IMR-90 (cell line): ENCODE data around the gene STOM. TPM values are rescaled to one million over a fixed set of nuclear protein-coding genes. Genes with fewer than 3 reads are reported as not detected.

Experiments used
- ATAC-seq: fragments of 200-7000 bp; cut with Tn5 transposase; 2 replicates; pipeline ENCODE4 v1.9.1; 2020; ENCODE audit warnings: low read depth, mild to moderate bottlenecking, moderate library complexity
- BruUV-seq: library from RNA; stranded (reverse); fragments of 400-500 nt; replicated peaks from 2 replicates; lab custom pipeline; 2021; lab: Mats Ljungman, UMichigan
- CTCF ChIA-PET: fragments of 300-600 bp; formaldehyde crosslinking; extraction: SDS; loops from one replicate; lab custom pipeline; 2021; ENCODE audit warnings: antibody characterized with exemption; lab: Yijun Ruan, JAX
- POLR2A ChIA-PET: fragments of 300-600 bp; sonication (Branson Sonifier 250); formaldehyde crosslinking; loops from one replicate; lab custom pipeline; 2022; ENCODE audit warnings: antibody characterized with exemption; ENCODE audit not compliant: unreplicated experiment; lab: Charles Lee
- DNase-seq: peaks from one replicate; pipeline ENCODE4 v3.0.0; 2013
- H2AFZ ChIP-seq: replicated peaks from 2 replicates; pipeline ENCODE3; 2013; ENCODE audit warnings: low read length, mild to moderate bottlenecking; ENCODE audit not compliant: poor library complexity
- H2AK5ac ChIP-seq: 2 replicates; pipeline ENCODE4 v1.6.1; 2013; ENCODE audit warnings: low read depth, low read length, inconsistent platforms
- H2AK9ac ChIP-seq: replicated peaks from 2 replicates; pipeline ENCODE3; 2013; ENCODE audit warnings: mild to moderate bottlenecking, low read depth, low read length, moderate library complexity; ENCODE audit not compliant: poor library complexity
- H2BK120ac ChIP-seq: 2 replicates; pipeline ENCODE4 v1.6.1; 2013; ENCODE audit warnings: low read depth, low read length, inconsistent platforms
- H2BK15ac ChIP-seq: 3 replicates; pipeline ENCODE4 v1.6.1; 2013; ENCODE audit warnings: low read depth, low read length, inconsistent platforms
- H2BK20ac ChIP-seq: 2 replicates; pipeline ENCODE4 v1.6.1; 2013; ENCODE audit warnings: low read depth, mild to moderate bottlenecking, inconsistent platforms, low read length, moderate library complexity
- H2BK5ac ChIP-seq: 2 replicates; pipeline ENCODE4 v1.6.1; 2013; ENCODE audit warnings: mild to moderate bottlenecking, low read depth, low read length, inconsistent platforms; ENCODE audit not compliant: poor library complexity, severe bottlenecking
- H3K14ac ChIP-seq: replicated peaks from 2 replicates; pipeline ENCODE4 v1.6.1; 2013; ENCODE audit warnings: low read depth, low read length, inconsistent platforms
- H3K18ac ChIP-seq: 2 replicates; pipeline ENCODE4 v1.6.1; 2013; ENCODE audit warnings: low read depth, low read length, control low read depth
- H3K23ac ChIP-seq: 2 replicates; pipeline ENCODE4 v1.6.1; 2013; ENCODE audit warnings: low read depth, low read length, inconsistent platforms
- H3K27ac ChIP-seq: 2 replicates; pipeline ENCODE4 v1.5.1; 2013; ENCODE audit warnings: mild to moderate bottlenecking, control low read depth, low read length; ENCODE audit not compliant: insufficient read depth
- H3K27me3 ChIP-seq: 2 replicates; pipeline ENCODE4 v1.6.1; 2013; ENCODE audit warnings: low read length; ENCODE audit not compliant: control insufficient read depth, insufficient read depth
- H3K36me3 ChIP-seq: 2 replicates; pipeline ENCODE4 v1.6.1; 2013; ENCODE audit warnings: low read length, mixed read lengths; ENCODE audit not compliant: control insufficient read depth, insufficient read depth
- H3K4ac ChIP-seq: 2 replicates; pipeline ENCODE4 v1.6.1; 2013; ENCODE audit warnings: low read depth, low read length, inconsistent platforms
- H3K4me1 ChIP-seq: 2 replicates; pipeline ENCODE4 v1.6.1; 2013; ENCODE audit warnings: low read length, mixed read lengths; ENCODE audit not compliant: control insufficient read depth, insufficient read depth
- H3K4me2 ChIP-seq: 2 replicates; pipeline ENCODE4 v1.6.1; 2013; ENCODE audit warnings: low read depth, mild to moderate bottlenecking, control low read depth, low read length, moderate library complexity
- H3K4me3 ChIP-seq: 2 replicates; pipeline ENCODE4 v1.5.1; 2013; ENCODE audit warnings: low read depth, mild to moderate bottlenecking, control low read depth, low read length, moderate library complexity; ENCODE audit not compliant: insufficient read depth
- H3K56ac ChIP-seq: 2 replicates; pipeline ENCODE4 v1.6.1; 2013; ENCODE audit warnings: low read length, inconsistent platforms; ENCODE audit not compliant: insufficient read depth; ENCODE audit errors: extremely low read depth
- H3K79me1 ChIP-seq, 2 experiments: 2 replicates each; pipeline ENCODE4 v1.6.1; 2013; ENCODE audit warnings: low read length in 2 of 2, inconsistent platforms in 1 of 2, low read depth in 1 of 2
- H3K9ac ChIP-seq: 2 replicates; pipeline ENCODE4 v1.6.1; 2013; ENCODE audit warnings: low read depth, low read length, control low read depth
- H3K9me1 ChIP-seq: 2 replicates; pipeline ENCODE4 v1.6.1; 2013; ENCODE audit warnings: low read length, inconsistent platforms; ENCODE audit not compliant: insufficient read depth
- H3K9me3 ChIP-seq: 2 replicates; pipeline ENCODE4 v1.6.1; 2013; ENCODE audit warnings: low read length; ENCODE audit not compliant: control insufficient read depth, insufficient read depth
- H4K20me1 ChIP-seq: 2 replicates; pipeline ENCODE4 v1.6.1; 2013; ENCODE audit warnings: low read length, inconsistent platforms; ENCODE audit not compliant: insufficient read depth
- H4K5ac ChIP-seq: 2 replicates; pipeline ENCODE4 v1.6.1; 2013; ENCODE audit warnings: mild to moderate bottlenecking, low read depth, low read length, control low read depth
- H4K8ac ChIP-seq, 2 experiments: 2 replicates each; pipeline ENCODE4 v1.6.1; 2013; ENCODE audit warnings: low read depth in 2 of 2, low read length in 2 of 2, control low read depth in 1 of 2, inconsistent platforms in 1 of 2
- H4K91ac ChIP-seq: 2 replicates; pipeline ENCODE4 v1.6.1; 2013; ENCODE audit warnings: low read depth, low read length, inconsistent platforms; ENCODE audit not compliant: insufficient read depth
- CHD1 ChIP-seq: IDR thresholded peaks from 2 replicates; pipeline ENCODE4 v1.6.1; 2012; ENCODE audit warnings: low read depth, low read length, improper control_type of control experiment
- dilution Hi-C: fragments of 300-500 bp; cut with HindIII; formaldehyde crosslinking; loops from one replicate; pipeline ENCODE4 v1.14.3; 2018; ENCODE audit warnings: low sequenced_read_pairs; ENCODE audit not compliant: unreplicated experiment
- in situ Hi-C: fragments of 300-500 bp; cut with MboI; formaldehyde crosslinking; loops from 3 replicates; pipeline ENCODE4 v1.14.3; 2019; ENCODE audit warnings: low sequenced_read_pairs, inconsistent platforms, mixed read lengths
- intact Hi-C: fragments of 100-400 bp; cut with micrococcal nuclease; formaldehyde crosslinking; loops from 2 replicates; pipeline ENCODE4 v1.10.0; 2022
- polyA plus RNA-seq, 3 experiments: library from polyadenylated mRNA; depleted of rRNA; stranded (reverse); fragments of >200 nt; gene quantifications; 2 replicates each; pipeline ENCODE4 v1.2.3, GENCODE V29; 2012; ENCODE audit warnings: low replicate concordance in 1 of 3
- total RNA-seq: library from RNA; depleted of rRNA; stranded (reverse); fragments of >200 nt; gene quantifications from 2 replicates; pipeline ENCODE4 v1.2.3, GENCODE V29; 2012

Gene STOM
- total and polyA plus RNA-seq, 2 of the 4 experiments (the other 2 are of a cell fraction) = 78.4 to 84.8 TPM

GRCh38 chr9:121364886-121365285, 5.2 kb downstream of the STOM start:
- BruUV-seq = no TSS peak
- DNase-seq (no peak), ATAC-seq (no peak)
- in situ Hi-C loops = no loop called here
- H3K4ac ChIP-seq = no peak overlapping the region
- H3K4me1 ChIP-seq = peaks cover 13% of the 10 kb centered on the region
- H3K9me1 ChIP-seq = 0 out of 2 replicates have a peak, but pooled peaks cover 3% of the 10 kb centered on the region
- H3K4me3 ChIP-seq = no peak overlapping the region
- H2AK9ac ChIP-seq = no peak overlapping the region
- H3K9ac ChIP-seq = no peak overlapping the region
- no peaks in the 10 kb centered on the region for H3K27me3 ChIP-seq
- no peak overlapping the region for H2AFZ ChIP-seq
- peaks cover 4% of the 10 kb centered on the region; the same call in 1 of the 2 replicates for H3K36me3 ChIP-seq
- no peaks in the 10 kb centered on the region for H3K9me3 ChIP-seq
- no peak overlapping the region for H2BK20ac ChIP-seq
- H2BK120ac ChIP-seq = peak overlapping the region; percentile 9; the same call in 1 of the 2 replicates
- H4K5ac ChIP-seq = no peak overlapping the region; the same call in 1 of the 2 replicates
- H3K18ac ChIP-seq = peak overlapping the region; percentile 35
- peak overlapping the region in 1 of 2 experiments; percentile 33; a peak in 1 of 4 replicates for H4K8ac ChIP-seq
- no peak overlapping the region for H3K23ac ChIP-seq
- CTCF ChIA-PET = interaction anchor here (1.5 kb wide), 1 partner anchor 14 kb away, joined by 5 read pairs; no protein-coding TSS in a partner anchor
- POLR2A ChIA-PET = no interaction called here
- peak overlapping the region; percentile 57; the same call in 1 of the 2 replicates for H2AK5ac ChIP-seq
- 0 out of 3 replicates have a peak overlapping the region, but pooled peaks have one; percentile 65 for H2BK15ac ChIP-seq
- H3K14ac ChIP-seq = no peak overlapping the region
- H3K79me1 ChIP-seq = peaks cover 10 to 48% of the 10 kb centered on the region in 2 experiments
- H3K4me2 ChIP-seq = peak overlapping the region; percentile 43
- dilution Hi-C loops = no loop called here
- H3K27ac ChIP-seq = peak overlapping the region; percentile 49; the same call in 1 of the 2 replicates
- peak overlapping the region; percentile 71 for H2BK5ac ChIP-seq
- peaks cover 5% of the 10 kb centered on the region; the same call in 1 of the 2 replicates for H4K20me1 ChIP-seq
- TF ChIP-seq CHD1 = no peak
- intact Hi-C loops = no loop called here
- H3K56ac ChIP-seq = no peak overlapping the region
- H4K91ac ChIP-seq = peak overlapping the region; percentile 64
